CD4-positive, alpha-beta T cell treated with Interleukin-10 for 1 hour (primary cell): Measurements from ENCODE around the gene TECTA.

Experiments
- DNase-seq: peaks from one replicate; pipeline ENCODE4 v3.0.0-alpha.2; 2020

TECTA gene

DNA sequence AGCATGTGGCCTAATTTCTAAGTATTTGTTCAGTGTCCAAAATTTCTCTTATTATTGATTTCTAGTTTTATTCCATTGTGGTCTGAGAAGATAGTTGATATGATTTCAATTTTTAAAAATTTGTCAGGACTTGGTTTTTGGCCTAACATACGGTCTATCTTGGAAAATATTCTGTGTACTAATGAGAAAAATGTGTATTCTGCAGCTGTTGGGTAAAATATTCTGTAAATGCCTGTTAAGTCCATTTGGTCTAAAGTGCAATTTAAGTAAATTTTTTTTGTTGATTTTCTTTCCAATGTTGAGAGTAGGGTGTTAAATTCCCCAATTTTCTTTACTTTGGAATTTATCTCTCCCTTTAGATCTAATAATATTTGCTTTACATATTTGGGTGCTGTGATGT is 78.3 kb downstream of the TECTA start:
- DNase-seq, result no peak

- no peak for DNase-seq
These were observed 79.1 kb downstream of the TECTA start for GRCh38 chr11:121180183-121180582.

GRCh38 chr11:121188776-121189175 is 87.7 kb downstream of the TECTA start:
- DNase-seq, result no peak

- no peak for DNase-seq
These were observed 90.8 kb downstream of the TECTA start for GRCh38 chr11:121191818-121192217.

GRCh38 chr11:121194731-121195596 is 93.9 kb downstream of the TECTA start:
- peak; percentile 71 for DNase-seq

DNA sequence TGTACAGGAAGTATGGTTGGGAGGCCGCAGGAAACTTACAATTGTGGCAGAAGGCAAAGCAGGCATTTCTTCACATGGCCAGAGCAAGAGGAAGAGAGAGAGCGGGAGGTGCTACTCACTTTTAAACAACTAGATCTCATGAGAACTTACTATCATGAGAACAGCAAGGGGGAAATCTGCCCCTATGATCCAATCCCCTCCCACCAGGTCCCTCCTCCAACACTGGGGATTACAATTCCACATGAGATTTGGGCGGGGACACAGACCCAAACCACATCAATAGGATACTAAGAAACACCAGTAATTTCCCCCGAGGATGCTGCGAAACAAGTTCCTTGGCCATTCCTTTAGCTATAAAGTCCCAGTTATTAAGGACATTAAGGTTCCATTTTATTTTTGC is 97.4 kb downstream of the TECTA start:
- DNase-seq, result no peak

DNA sequence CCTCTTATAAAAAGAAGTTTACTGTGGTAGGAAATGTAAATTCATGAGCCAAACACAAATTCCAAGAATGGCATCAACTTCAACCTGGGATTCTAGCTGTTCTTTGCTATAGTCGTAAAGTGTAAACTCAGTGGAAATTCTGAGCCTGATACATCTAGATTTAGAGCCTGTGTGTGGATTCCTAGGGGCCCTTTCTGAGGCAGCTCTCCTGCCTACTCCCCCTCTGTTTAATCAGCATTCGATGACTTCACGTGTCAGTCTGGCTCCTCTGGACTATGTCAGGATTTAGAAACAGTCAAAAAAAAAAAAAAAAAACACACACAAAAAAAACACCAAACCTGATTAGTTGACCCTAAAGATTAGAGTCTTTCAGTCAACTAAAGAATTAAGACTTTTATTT is 98.5 kb downstream of the TECTA start:
- no peak for DNase-seq

- no peak for DNase-seq
These were observed 105.8 kb downstream of the TECTA start for GRCh38 chr11:121206810-121207209.

GRCh38 chr11:121207485-121208115 is 106.6 kb downstream of the TECTA start:
- DNase-seq, result no peak

GRCh38 chr11:121210445-121211080 is 109.5 kb downstream of the TECTA start:
- no peak for DNase-seq

DNA sequence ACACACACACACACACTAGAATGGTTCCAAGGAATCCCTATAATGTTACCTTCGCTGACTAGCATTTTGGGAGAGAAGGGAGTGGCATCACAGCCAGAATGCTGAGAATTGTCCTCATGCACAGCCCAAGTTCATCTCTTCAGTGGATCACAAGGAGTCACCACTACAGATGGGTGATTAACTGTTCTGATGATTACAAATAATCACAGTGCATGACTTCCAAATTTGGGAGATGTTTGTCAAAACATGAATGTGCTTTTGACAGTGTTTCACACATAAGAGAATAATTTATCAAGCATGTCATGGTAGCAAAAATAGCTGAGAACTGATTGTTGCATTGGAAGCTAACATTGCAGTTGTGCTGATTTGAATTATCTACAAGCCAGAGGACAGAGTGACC is 110.6 kb downstream of the TECTA start:
- DNase-seq, result no peak

DNA sequence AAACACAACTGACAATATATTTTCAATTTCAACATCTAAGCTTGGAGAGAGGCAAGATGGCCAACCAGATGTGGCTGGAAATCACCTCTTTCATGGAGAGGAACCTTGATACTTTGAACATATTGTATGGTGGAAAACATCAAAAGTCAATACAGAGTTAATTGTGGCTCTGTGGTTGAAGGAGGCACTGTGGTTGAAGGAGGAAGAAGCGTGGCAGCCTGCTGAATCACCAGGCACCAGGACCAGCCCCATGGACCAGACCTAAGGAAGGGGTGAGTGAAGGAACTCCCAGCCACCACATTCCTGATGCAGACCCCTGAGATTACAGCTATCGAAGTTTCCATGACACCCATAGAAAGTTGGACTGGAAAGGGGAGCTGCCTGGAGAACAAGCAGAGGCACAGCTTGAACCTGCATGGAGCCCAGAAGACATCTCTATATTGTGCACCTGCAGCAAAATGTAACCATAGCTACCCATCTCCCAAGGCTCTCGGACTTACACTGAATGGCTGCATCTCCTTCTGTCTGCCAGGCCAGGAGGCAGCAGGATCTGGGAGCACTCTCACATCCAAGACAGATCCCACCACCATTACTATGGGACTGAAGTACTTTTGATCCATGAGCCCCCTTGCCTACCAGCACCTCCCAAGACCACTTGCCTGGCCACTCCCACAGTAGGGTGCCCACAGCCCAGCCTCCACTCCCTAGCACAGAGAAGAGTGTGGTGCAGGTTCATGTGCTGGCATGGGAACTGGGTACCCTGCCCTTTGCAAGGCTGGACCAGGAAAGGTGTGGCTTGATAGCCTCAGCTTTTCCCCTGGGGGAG is 111.7 kb downstream of the TECTA start:
- no peak for DNase-seq

DNA sequence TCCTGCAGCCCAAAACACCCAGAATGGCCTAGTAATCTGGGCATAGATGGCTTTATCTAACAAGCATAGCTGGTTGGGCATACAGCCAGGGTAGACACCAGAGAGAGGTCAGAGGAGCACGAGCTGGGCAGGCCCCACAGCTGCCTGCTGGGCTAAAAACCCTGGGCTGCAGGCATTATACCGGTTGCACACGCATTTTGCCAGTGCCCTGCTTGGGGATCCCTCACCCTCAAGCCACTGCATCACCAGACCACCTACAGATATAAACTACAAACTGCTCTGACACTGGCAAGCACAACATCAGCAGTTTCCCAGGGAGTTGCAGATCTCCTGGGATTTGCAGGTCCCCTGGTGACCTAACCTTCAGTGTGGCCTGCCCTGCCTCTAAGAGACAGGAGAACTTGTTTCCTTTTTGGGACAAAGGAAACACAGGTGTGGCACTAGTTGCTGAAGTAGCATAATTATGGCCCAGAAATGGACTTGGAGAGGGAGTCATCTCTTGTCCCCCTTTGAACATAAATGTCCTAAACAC is 112.4 kb downstream of the TECTA start:
- no peak for DNase-seq

DNA sequence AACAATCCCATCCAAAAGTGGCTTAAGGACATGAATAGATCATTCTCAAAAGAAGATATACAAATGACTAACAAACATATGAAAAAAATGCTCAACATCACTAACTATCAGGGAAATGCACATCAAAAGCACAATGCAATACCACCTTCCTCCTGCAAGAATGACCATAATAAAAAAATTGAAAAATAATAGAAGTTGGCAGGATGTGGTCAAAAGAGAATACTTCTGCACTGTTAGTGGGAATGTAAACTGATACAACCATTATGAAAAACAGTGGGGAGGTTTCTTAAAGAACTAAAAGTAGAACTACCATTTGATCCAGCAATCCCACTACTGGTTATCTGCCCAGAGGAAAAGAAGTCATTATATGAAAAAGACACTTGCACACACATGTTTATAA is 113.8 kb downstream of the TECTA start:
- no peak for DNase-seq

DNA sequence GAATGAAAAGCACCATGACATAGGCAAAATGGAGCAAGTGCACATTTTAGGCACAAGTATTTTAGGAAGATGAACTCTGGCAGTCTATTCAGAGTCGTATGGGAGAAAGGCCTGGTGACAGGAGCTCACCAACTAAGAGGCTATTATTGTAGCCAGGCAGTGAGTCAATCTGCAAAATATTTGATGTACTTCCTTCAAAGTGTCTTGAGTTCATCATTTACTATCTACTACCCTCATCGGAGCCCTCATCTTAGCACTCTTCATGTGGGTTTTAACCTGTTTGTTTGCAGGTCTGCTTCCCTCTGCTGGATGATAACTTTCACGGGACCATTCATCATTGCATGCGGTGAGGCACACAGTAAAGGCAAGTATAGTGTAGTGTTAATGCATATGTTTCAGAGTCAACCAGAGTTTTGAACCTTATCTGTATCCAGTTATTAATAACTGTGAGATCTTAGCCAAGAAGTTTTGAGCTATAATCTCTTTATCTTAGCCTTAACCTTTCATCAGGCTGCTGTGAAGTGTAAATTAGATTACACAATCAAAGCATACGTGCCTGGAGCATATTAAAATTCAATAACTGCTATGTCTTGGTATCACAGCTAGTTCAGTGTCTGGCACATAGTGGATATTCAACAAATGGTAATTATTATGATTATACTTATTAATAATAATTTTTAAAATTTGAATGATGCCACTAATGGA is 120.6 kb downstream of the TECTA start:
- no peak for DNase-seq

DNA sequence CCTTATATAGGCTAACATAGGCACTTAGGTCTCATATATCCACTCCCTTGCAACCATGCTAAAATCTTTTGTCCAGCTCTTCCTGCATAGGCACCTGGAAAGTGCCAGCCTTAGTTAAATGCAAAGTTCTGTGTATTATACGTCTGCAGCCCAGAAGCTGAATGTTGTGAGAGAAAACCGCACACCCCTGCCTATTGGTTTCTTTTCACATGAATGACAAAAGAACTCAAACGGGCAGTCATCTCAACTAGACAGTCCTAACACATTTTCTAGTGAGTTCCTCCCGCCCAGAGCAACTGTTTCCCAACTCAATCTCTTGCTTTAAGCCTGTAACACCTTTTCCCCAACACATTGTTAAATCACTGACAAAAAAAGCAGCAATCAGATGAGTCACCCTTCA is 122.1 kb downstream of the TECTA start:
- DNase-seq, result no peak

DNA sequence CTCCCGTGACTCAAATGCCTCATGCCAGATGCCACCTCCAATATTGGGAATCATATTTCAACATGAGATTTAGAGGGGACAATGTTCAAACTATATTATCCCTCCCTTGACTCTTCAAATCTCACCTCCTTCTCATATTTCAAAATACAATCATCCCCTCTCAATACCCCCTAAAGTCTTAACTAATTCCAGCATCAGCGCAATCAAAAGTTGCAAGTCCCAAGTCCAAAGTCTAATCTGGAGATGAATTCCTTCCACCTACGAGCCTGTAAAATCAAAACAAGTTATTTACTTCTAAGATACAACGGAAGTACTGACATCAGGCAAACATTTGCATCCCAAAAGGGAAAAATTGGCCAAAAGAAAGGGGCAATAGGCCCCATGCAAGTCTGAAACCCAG is 124.3 kb downstream of the TECTA start:
- DNase-seq, result no peak

GRCh38 chr11:121226415-121227263 is 125.6 kb downstream of the TECTA start:
- no peak for DNase-seq

GRCh38 chr11:121228851-121229250 is 127.8 kb downstream of the TECTA start:
- no peak for DNase-seq

- no peak for DNase-seq
These were observed 128.6 kb downstream of the TECTA start for GRCh38 chr11:121229495-121230215.
